Neural progenitor cell (in vitro differentiated cells): ENCODE results near the gene LSM8.

Experiments used
- CTCF ChIP-seq: fragments of 200-600 bp; sonication (generic); IDR thresholded peaks from 2 replicates; pipeline ENCODE4 v1.5.1; 2017; ENCODE audit warnings: antibody characterized with exemption, mild to moderate bottlenecking
- EZH2 ChIP-seq: fragments of 200-600 bp; sonication (generic); IDR thresholded peaks from 2 replicates; pipeline ENCODE4 v1.6.1; 2017; ENCODE audit warnings: antibody characterized with exemption, mild to moderate bottlenecking, moderate library complexity
- EZH2phosphoT487 ChIP-seq: fragments of 200-600 bp; sonication (generic); IDR thresholded peaks from 2 replicates; pipeline ENCODE4 v1.6.1; 2017; ENCODE audit warnings: antibody characterized with exemption

- TF ChIP-seq CTCF: no peak
- TF ChIP-seq EZH2: no peak
- TF ChIP-seq EZH2phosphoT487: no peak
These were observed 48.9 kb downstream of the LSM8 start for GRCh38 chr7:118232837-118233236.
